SU-DHL-6 (cell line): ENCODE measurements around the gene EBP.

Source experiments
- CTCF ChIP-seq: fragments of 200-600 bp; sonication (generic); IDR thresholded peaks from one replicate; pipeline ENCODE4 v1.5.1; 2017; ENCODE audit warnings: antibody characterized with exemption, mild to moderate bottlenecking, low read length, moderate library complexity; ENCODE audit not compliant: insufficient read depth, poor library complexity, severe bottlenecking
- EZH2phosphoT487 ChIP-seq: fragments of 200-600 bp; sonication (generic), shearing (Covaris generic); conservative IDR thresholded peaks from 2 replicates; pipeline ENCODE4 v1.6.1; 2018; ENCODE audit warnings: mild to moderate bottlenecking, antibody characterized with exemption, low read length, moderate library complexity, mixed read lengths

- no peak for TF ChIP-seq CTCF
- TF ChIP-seq EZH2phosphoT487: no peak
Observed at GRCh38 chrX:48569958-48570357, 48.4 kb downstream of the EBP start.
